Dermis blood vessel endothelial cell (primary cell): ENCODE data around the gene MEIS2. TPM values are rescaled to one million over a fixed set of nuclear protein-coding genes. Genes with fewer than 3 reads are reported as not detected.

Source experiments
- DNase-seq: peaks from one replicate; pipeline ENCODE4 v3.0.0; 2010
- total RNA-seq: library from RNA; depleted of rRNA; stranded (reverse); fragments of >200 nt; gene quantifications from 2 replicates; pipeline ENCODE4 v1.2.3, GENCODE V29; 2014

Gene MEIS2
- total RNA-seq, 1 donor from 2014 or later = 13.8 TPM

DNA sequence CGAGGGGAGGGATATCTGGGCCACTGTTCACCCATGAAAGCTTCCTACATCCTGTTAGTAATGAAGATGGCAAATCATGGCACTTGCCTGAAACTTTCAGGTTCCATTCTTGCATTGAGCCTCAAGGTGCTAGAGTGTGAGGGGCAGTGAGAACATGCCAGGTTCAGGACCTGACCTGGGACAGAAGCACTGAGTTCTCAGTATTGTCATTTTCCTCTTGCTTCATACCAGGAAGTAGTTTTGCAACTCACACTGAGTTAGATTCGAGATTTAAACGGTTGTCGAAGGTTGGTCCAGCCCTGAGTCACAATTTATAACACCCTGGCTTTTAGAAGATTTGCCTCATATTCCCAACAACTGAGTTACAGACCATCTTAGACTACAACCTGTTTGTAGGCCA, 11.8 kb upstream of the MEIS2 start:
- DNase-seq = no peak

DNA sequence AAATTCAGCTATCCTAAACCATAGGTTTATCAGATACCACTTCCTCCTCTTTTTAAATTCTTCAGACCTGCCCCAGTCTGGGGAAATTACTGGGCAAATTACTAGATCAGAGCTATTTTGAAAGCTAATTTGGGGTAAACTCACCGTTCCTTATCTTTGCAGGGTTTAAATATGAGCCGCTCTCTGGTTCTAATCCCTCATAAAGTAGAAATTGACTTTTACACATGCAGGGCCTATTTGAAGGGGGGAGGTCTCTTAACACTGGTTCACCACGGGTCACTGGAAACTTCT, 11.0 kb upstream of the MEIS2 start:
- DNase-seq = no peak

DNA sequence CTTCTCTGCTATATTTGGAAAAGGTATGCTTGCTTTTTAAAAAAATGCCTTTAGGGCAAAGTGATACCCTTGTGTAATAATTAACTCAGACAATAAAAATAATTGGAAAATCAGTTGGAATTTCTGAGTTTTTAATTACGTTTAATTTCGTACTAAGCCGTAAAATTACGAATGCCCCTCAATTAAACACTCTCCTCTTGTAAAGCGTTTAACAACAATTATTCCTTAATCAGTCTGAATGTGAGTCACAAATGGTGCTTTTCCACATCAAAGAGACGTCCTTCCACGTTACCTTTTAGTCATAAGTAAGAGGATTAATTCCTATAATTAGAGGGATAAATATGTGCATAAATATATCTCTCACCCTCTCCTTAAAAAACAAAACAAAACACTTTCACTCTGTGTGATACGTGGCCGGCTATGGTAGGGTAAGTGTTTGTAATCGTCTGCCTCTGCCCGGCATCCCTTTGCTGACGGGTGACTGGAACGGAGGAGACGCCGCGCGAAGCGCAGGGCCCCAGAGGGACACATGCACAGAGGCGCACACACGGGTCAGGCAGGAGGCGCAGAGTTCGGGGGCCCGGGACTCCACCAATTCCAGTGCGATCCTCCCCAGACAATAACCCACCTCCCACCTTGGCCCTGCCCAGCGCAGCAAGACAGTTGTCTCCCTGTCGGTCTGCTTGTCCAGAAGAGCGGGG, 9.7 kb upstream of the MEIS2 start:
- peak; percentile 13 for DNase-seq

DNA sequence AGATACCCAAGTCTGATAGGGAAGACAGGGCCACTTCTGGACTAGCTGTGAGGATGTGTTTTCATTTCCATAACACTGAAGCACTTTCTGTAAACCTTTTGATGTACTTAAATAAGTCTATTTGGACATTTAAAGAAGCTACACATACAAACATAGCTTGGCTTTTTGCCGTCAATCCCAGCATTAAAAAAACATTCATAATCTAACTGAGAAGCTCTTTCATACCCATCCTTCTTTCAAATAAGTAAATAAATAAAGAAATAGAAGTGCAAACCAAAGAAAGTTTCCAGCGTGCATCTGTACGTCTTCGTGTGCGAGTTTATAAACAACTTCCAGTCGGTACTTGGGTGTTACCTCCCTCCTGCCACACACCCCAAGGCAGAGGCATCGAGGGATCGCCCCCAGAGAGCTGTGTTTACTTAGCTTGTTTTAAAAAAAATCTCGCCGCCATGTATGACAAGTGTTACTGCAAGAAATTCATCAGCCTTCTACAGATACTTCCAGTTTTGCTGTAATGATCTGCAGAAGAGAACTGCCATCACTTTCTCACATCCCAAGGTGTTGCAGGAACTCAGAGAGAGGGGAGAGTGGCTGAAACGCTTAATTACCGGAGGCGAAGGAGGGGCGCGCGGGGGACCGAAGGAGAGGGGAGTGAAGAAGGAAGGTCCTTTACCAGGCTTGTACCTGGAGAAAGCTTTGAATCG, 9.0 kb upstream of the MEIS2 start:
- peak; percentile 10 for DNase-seq

DNA sequence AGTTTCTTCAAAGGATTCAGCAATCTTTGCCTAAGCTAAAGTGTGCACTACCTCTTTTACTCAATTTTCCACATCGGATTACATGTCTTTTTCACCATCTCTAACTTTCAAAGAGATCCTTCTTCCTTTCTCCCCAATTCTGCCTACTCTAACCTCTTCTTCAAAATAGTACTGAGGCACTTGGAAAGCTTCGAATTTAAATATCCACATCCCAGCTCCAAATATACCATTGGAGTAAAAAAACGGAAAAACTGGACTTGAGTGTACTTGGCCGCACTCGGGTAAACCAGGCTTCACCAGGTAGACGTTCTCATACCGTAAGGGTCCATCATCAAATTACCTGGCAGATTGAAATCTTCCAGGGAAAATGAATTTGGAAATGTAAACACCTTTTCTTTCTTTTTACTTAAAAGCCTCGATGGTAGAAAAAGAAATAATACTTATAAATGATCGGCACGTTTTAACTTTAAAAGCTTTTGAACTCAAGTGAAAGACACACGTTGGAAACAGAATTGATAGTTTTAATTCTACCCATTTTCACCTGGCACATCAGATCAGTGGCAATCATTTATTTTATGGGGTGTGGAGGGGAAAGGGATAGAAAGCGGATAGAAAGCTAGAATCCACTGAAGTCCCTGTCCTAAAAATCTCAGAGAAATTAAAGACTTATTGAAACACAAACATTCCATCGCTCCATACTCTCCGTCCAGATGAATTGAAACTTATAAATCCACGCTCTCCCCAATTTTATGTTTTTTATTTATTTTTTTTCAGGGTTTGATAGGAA, 8.2 kb upstream of the MEIS2 start:
- DNase-seq = no peak

DNA sequence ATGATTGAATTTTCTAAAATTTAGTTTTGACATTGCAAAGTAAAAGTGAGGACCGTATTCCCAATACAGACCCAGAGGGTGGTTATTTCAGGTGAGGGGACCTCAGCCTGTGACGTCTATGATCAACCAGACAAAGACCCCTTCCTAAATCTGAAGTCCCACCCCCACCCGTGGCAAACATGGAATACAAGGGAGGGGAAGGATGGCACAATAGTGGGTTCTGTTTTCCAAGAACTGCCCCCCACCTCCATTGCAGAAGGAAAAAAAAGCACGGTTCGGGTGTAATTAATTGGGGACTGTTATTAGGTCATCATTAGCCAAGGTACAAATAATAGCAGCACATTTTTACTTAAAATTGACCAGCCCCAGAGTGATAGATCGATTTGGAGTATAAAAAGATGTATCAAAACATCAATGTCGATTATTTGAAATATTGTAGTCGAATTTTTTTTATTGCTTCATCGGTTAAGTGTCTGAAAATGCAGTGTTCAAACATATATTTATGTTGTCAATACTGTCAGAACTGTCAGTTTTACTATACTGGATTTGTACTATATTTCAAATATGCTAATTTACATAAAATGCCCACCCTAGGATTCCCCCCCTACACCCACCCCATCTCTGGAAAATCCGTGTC, 7.5 kb upstream of the MEIS2 start:
- DNase-seq = no peak

DNA sequence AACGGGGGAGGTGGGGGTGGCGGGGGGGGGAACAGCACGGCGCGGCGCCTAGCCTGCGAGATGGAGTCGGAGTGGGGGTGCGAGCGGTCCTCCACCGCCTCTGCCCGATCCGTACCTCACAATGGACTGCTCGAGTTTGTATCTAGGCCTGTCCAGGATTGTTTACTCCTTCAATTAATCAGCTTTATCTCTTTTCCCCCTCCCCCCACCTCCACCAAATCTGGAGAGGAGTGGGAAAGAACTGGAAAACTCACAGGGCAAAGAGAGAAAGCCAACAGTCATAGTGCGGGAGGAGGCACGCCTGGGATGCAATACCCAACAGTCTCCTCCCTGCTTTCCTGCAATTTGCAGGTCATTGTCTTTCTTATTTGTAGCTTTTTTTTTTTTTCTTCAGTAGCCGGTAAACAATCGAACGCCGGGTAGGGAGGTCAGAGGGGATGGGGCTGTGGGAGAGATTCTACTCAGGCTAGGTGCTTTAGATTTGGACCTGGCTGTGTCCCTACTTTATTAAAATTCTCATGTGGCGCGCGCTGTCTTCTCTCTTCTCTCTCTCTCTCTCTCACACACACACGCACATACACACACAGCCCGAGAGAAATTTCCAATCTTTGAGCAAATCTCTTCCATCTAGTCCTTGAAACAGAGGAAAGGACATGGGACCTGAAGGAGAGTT, 6.9 kb upstream of the MEIS2 start:
- no peak for DNase-seq

DNA sequence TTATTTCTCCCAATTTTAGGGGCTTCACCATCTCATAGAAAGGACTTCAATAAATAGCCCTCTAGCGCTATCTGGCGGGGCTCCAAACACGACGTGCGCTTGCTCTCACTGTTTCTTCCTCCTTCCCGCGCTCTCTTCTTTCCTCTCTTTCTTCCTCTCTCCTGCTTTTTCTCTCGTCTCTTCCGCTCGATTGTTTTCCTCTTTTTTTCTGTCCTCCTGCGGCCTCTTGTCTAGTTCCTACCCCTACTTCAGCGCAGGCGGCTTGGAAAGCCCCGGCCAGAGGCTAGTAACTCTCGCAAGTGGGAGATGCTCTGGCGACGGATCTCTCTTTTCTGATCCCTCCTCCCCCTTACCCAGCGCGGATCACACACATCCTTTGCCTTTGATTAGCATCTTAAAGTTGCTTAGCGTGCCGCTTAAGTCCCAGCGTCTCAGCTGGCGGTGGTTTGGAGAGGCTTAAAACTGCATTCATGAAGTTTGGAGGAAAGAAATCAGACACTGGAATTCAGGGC, 6.2 kb upstream of the MEIS2 start:
- peak; percentile 64 for DNase-seq

DNA sequence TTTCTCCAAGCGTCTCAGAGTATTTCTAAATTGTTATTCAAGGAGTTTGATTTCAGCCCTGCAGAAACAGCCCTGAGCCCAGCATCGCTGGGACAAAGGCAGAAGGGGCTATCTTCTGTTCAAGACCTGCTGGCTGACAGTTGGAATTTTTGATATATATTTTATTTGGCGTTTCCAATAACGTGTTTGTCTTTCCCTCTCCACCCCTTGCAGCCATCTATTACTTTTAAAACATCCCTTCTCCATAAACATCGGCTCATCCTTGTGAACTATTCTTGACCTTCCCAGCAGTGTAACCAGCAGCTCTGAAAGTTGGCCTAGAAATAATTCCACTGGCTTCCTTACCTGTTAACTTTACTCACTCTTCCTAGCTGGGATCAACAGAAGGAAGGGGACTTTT, 5.5 kb upstream of the MEIS2 start:
- DNase-seq = no peak

DNA sequence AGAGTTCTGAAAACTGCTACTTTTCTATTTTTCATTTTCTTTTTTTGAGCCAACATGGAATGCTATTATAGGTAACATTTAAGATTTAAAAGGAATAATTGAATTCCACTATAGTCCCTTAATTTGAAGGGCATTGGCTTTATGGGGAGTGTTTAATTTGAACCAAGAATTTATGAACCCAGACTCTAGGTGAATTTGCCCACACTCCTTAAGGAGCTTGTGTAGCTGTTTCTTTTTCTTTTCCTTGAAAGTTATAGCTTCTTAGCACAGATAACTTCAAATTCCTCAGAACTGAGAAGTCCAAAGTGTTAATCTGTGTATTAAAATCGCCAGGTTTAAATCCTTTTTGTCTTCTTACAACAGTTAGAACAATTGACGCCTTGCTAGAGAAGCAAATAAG, 4.7 kb upstream of the MEIS2 start:
- no peak for DNase-seq

DNA sequence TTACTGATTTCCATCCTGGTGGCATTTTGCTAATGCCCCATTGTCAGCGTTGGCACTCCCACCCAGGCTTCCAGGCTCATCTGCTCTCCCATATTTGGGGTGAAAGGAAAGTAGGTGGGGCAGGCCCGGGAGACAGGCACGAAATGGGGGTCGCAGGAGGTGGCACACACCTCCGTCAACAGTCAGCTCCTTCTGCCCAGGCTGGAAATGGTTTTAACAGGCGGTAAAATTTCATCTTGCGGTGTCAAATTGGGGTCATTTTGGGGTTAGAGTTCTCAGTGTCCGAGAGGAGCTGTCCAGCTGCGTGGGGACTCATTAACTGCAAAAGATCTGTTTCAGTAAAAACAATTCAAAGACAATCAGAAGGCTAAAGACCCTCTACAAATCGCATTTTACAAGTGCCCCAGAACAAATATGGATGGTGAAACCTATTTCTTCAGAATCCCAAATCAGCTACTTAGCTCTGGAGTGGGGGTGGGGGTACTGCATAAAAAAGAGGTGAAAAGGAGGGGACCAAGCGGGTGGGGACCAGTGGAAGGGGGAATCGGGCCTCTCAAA, 4.2 kb upstream of the MEIS2 start:
- DNase-seq = no peak

DNA sequence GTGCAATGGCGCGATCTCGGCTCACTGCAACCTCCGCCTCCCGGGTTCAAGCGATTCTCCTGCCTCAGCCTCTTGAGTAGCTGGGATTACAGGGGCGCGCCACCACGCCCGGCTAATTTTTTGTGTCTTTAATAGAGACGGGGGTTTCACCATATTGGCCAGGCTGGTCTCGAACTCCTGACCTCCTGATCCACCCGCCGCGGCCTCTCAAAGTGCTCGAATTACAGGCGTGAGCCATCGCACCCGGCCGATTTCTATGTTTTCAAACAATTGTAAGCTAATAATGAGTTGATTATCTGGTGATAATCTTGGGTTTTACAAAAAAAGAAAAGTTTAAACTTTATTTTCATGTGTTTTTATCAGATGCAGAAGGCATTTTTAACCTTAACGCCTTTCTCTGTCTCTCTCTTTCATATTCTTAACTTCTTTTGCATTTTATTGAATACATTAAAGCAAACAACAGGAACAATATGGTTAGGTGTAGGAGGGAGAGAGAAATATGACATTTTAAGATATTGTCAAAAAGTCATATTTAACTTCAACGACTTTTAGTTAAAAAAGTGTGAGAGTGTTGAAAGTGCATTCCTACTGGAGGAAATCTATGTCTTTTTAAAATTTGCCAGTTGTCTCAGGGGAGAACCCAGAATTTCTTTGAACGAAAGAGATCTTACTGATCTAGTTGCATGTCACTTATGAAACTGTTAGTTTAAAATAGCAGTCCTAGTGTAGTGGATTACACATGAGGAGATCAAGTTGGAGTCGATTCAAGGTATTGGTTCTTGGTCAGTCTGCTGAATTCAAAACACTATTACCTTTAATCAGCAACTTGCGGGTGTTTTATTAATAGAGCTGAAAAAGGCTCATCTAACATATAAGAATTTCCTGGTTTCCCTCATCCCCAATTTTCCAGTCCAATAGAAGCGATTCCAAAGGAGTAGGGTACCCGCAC, 3.4 kb upstream of the MEIS2 start:
- no peak for DNase-seq

DNA sequence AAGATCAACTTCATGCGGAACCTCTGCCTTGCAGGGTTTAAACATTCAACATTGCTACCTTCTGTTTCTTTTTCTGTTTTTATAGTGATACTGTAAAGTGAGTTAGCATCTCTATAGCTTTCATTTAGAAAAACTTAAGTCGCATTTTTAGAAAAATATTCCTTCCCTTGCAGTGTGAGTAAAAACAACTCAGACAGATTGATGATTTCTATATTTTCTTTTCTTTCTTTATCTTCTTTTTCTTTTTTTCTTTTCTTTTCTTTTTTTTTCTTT, 2.8 kb upstream of the MEIS2 start:
- DNase-seq = no peak

DNA sequence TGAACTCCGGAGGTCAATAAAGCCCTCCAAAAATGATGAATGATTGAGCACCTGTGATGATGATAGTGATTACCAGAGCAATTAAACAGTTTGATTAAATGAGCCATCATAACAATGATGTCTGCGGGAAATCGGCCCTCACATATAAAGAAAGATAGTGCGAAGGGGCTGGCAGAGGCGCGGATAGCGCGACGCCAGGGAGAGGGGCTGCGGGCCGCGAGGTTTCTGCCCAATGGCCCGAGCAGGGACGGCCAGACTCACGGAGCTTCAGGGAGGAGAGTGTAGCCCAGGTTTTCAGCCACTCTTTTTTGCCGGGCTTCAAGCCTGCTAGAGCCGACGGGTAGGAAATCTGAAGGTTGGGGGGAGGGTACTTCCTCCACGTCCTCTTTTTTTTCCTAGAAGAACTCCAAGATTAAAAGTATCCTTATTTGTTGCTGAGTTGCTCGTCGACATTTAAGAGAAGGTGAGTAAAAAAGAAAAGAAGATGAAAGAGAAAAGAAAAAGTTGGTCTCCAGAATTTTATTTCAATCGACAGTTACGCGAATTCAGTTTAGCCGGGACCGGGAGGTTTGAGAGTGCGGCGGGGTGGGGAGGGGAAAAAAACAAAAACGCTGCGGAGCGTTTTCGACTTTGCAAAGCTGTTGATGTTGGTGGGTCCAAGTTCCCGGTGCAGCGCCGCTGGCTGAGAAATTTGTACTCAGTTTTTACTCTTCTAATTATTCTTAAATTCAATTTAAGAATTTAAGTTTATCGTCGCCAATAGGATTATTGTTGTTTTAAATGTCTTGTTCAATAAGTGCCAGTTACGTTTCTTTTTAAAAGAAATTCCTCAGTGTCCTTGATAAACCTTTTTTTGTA, 2.2 kb upstream of the MEIS2 start:
- DNase-seq = peak; percentile 4

DNA sequence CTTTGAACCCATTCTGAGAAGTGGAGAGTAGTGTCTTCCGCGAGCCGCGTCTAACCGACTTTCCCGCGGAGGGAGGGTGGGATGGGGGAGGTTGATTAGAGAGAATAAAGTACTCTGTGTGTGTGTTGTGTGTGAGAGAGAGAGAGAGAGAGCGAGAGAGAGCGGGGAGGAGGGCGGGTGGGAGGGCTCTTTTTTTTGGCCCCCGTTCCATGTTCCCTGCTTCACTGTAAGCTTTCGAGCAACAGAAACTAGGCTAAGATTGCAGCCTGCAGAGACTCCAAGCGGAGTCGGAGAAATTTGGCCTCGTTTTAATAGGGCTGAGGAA, 1.6 kb upstream of the MEIS2 start:
- no peak for DNase-seq

DNA sequence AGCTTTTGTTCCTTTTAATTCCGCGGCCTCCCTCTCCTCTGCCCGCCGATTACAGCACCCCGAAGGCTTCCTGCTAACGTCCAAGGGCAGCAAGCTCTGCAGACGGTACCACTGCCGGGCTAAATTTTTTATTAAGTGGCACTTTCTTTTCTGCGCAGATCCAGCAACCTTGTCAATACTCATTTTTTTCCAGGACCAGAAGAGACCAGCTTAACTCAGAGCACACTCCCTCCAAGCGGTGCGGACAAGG, 542 bp upstream of the MEIS2 start:
- DNase-seq = no peak

DNA sequence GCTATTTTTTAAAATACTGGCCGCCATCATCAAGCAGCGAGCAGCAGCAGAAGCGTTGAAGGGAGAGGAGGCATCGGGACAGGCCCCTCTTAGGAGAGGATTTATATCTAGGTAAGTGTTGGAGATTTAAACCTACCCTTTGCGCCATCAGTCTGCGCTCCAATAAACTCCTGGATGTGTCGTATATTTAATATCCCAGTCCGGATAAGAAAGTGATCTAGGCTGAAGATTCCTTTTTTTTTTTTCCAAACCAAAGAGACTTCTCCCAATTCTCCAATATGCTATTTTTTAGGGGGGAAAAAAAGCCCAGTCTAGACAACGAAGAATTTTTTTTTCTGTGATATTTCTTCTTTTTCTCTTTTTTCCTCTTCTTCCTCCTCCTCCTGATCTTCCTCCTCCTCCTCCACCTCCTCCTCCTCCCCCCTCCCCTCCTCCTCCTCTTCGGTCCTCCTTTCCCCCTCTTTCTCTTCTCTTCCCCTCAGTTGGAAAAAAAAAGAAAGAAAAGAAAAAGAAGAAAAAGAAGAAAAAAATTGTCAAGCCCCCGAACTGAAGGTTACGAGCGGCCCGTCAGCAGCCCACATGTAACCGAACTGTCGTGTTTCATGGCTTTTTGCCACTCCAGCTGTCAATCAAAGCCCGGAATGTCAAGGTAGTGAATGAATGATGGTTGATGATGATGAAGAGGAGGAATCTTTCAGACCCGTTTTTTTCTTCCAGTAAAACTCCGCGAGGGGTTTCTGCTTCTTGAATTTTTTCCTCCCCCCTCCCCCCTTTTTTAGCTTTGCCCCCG, 835 bp downstream of the MEIS2 start:
- DNase-seq = peak; percentile 55

DNA sequence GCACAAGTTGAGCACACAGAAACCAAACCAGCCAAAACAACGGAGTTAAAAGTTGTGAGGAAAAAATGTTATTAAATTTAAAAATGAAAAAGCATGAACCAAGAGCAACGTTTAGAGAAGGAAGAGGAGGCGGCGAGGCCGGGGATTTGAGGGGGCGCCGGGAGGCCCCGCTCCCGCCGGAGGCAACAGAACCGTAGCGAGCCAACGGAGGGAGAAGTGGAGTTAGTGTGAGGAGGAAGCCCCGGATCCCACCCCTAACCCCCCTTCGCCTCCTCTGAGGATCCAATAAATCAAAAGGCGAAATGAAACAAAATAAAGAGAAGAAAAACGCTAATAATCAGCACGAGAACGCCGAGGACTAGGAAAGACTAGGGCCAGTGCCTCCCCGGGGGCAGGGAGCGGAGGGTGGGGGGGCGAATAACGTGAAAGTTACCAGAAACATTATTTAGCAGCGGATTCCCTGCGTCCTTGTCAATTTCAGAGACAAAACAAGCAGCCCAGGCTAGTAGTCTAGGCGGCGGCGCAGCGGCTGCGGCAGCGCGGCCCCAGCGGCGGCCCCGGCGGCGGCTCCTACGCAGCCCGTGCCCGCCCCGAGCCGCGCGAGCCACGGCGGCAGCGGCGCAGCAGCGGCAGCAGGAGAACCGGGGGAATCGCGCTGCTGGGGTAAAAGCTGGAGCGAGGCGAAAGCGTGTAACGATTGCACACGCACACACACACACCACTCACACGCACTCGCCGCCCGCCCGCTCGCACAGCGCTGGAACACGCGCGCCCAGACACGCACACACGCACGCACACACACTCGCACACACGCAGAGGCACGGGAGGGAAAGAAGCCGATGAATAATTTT, 1.7 kb downstream of the MEIS2 start:
- peak; percentile 67 for DNase-seq
